GM21717 (cell line): ENCODE data around the gene JAKMIP3.
"Not testable (repeated sequence)": the region's sequence is repeated elsewhere in the genome, so short reads cannot be mapped to it uniquely, and the experiment has no call there.

Experiments used
- ATAC-seq: cut with Tn5 transposase; IDR thresholded peaks from one replicate; pipeline ENCODE4 v1.9.1; 2021; ENCODE audit warnings: mild to moderate bottlenecking, moderate library complexity; ENCODE audit not compliant: unreplicated experiment

JAKMIP3 gene

DNA sequence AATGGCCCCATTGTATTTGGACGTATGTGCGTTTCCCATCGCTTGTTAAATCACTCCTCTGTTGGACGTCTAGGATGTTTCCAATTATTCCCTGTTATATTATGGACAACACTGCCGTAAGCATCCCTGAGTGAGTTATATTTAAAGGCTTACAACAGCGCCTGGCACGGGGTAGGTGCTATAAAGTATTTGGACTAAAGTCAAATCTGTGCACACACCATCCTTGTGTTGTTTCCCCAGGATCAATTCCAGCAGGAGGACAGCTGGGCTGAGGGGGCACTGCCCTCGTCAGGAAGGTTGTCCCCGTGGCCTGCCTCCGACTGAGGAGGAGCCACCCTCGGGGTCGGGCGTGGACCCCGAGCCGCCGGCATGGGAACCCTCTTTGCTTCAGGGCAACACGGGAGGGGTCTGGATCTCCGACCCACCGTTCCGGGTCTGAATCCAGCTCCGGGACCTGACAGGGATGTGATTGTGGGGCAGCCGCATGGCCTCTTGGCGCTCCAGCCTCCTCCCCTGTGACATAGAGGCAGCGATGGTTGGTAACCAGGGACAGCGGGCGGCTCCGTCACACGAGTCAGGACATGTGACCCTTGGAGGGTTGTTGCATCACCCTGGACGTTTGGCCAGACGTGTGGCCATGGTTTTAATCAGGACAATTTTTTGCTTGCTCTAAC, 1.5 kb upstream of the JAKMIP3 start:
- ATAC-seq = no peak

- no peak for ATAC-seq
Measured at GRCh38 chr10:132064771-132065437, 842 bp upstream of the JAKMIP3 start.

GRCh38 chr10:132066186-132066585, 440 bp downstream of the JAKMIP3 start:
- no peak for ATAC-seq

- ATAC-seq = no peak
Measured at GRCh38 chr10:132066812-132067211, 1.1 kb downstream of the JAKMIP3 start.

DNA sequence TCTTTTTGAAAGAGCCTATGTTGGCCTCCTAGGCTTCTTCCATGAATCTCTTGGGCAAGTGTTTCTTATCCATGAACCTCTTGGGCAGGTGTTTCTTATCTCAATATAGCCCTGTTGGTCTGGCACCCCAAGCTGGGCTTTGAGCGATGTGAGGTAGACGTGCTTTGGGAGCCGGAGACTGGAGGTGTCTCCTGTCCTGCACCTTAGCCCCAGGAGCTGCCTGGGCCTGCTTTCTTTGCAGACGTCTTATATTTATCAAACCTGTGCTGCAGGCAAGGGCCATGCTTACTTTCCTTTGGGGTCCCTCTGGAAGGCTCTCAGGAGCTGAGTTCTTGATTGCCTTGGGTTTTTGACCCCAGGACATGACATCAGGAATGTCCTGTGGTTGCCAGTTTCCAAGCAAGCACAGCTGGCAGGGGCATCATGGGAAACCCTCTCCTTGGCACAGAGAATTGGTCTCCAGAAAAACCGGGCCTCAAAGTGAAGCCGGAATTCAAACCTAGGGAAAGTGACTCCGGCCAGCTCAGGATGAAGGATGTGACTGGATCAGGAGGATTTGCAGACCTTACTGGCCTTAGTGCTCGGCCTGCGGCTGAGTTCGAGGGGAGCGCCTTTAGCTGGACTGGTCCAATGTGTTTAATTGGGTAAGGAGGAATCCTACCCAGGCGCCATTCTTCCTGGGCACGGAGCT, 2.8 kb downstream of the JAKMIP3 start:
- ATAC-seq = no peak

GRCh38 chr10:132069122-132069848, 3.5 kb downstream of the JAKMIP3 start:
- no peak for ATAC-seq

DNA sequence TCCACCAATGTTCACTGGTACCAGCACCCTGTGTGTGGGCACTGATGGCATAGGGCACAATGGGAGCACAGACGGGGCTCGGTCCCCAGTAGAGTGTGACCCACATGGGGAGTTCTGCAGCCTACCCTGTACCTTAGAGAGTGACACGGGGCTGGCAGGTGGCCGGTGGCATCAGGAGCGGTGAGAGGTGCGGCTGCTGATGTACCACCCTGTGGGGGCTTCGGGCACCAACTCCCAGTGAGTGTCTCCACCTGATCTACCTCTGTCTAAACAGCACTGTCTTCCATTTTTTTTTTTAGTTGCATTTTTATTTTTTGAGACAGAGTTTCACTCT, 4.1 kb downstream of the JAKMIP3 start:
- ATAC-seq = no peak

DNA sequence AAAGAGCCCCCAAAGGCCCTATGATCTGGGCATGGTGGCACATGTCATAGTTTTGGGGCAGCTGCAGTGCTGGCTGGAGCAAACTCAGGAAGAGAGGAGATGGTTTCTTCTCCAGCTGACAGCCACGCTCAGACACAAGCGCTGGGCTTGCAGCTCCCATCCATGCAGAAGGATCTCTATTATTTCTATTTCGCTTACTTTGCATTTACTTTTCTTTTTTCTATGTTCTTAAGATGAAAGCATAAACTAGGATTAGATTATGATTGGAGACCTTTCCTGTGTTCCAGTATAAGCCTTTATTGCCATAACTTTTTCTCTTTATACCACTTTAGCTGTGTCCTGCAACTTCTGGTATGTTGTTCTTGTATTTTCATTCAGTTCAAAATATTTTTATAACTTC, 5.0 kb downstream of the JAKMIP3 start:
- ATAC-seq = no peak

- no peak for ATAC-seq
Measured at GRCh38 chr10:132071667-132072066, 5.9 kb downstream of the JAKMIP3 start.

DNA sequence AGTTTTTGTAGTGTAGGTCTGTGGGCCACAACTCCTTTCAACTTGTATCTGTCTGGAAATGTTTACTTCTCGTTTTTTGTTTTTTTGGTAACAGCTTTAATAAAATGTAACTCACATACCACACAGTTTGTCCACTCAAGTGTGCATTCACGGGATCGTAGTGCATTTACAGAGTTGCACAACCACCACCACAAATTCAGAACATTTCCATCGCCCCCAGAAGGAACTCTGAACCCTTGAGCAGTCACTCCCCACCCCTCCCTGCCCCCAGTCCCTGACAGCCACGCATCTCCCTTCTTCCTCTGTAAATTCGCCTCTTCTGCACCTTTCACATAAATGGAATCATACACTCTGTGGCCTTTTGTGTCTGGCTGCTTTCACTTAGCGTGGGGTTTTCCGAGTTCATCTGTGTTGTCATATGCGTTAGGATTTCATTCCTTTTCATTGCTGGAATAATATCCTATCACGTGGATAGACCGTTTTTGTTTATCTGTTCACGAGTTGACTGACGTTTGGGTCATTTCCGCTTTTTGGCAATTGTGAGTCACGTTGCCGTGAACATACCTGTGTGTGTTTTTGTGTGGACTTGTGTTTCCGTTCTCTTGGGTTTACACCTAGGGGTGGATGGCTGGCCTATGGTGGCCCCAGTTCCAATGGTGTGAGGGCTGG, 10.3 kb downstream of the JAKMIP3 start:
- no peak for ATAC-seq

DNA sequence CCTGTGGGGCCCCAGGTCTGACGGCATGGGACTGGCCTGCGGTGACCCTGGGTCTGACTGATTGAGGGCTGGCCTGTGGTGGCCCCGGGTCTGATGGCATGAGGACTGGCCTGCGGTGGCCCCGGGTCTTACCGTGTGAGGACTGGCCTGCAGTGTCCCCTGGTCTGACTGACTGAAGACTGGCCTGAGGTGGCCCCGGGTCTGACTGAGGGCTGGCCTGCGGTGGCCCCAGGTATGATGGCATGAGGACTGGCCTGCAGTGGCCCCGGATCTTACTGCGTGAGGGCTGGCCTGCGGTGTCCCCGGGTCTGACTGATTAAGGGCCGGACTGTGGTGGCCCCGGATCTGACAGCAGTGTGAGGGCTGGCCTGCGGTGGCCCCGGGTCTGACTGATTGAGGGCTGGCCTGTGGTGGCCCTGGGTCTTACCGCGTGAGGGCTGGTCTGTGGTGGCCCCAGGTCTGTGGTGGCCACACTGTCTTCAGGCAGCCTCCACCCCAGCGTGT, 10.9 kb downstream of the JAKMIP3 start:
- ATAC-seq = no peak

DNA sequence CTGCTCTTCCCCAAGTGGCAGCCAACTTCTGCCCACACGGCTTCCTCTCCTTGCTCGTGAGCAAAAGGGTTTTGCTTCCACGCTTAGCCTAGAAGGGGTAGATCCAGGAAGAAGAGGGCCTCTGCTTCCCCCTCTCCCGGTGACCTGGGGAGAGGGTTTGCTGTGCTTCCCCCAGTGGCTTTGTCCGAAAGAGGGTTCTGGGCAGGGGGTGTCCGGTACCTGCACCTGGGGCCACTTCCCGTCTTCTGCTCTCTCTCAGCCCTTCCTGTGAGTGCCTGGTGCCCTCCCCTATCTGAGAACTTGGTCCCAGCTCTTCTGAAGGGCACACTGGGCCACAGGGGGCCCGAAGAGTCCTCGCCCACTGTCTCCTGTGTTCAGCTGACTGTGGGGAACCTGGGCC, 11.3 kb downstream of the JAKMIP3 start:
- no peak for ATAC-seq

DNA sequence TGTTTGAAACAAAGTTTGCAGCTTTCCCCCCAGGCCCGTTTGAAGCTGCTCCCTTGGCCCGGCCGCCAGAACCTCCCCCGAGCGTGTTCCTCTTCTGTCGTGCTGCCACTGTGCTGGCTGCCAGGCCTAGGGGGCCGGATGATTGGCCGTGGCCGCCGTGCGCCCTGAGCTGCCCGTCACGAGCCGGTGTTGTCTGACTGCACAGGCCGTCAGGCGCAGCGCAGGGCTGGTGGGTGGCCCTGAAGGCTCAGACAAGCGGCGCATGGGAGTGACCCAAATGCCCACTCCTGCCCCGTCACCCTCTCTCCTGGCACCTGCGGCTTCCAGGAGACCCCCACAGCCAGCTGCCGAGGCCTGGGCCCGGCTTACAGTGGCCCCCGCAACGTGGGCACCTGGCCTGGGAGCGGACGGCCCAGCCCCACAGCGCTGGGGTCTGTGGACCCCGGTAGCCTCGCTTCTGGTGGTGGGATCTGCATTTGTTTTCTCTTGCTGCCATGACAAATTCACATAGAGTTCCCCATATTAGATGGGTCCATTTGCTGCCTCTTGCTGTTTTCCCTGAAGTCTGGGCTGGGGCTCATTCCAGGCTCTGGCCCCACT, 13.1 kb downstream of the JAKMIP3 start:
- no peak for ATAC-seq

- ATAC-seq = not testable (repeated sequence)
Measured at GRCh38 chr10:132084384-132084783, 18.6 kb downstream of the JAKMIP3 start.

GRCh38 chr10:132093236-132093635, 27.5 kb downstream of the JAKMIP3 start:
- ATAC-seq = not testable (repeated sequence)

GRCh38 chr10:132094581-132095234, 29.0 kb downstream of the JAKMIP3 start:
- ATAC-seq = no peak

GRCh38 chr10:132095403-132096113, 29.8 kb downstream of the JAKMIP3 start:
- no peak for ATAC-seq

GRCh38 chr10:132096223-132096622, 30.5 kb downstream of the JAKMIP3 start:
- no peak for ATAC-seq

DNA sequence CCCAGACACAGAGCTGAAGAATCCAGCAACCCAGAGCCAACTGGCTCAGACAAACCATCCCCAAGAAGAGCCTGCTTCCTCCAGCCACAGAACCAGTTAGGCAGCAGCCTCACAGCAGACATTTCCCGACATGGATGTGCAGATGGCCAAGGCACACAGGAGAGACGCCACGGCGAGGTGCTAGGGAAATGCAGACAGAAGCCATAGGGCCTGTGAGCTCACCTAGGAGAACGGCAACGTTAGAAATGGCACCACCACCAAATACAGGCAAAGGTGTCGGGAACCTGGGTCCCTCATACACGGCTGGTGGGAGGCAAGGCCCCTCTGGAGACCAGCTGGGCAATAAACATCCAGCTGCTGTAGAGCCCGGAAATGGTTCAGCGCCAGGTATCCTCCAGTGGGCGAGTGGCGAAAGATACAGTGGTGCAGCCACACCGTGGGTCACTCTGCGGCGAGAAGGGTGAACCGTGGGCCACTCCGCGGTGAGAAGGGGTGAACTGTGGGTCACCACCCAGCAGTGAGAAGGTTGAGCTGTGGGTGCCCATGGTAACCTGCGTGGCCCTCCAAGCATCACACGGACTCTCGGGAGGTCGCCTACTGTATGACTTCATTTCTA, 31.2 kb downstream of the JAKMIP3 start:
- ATAC-seq = no peak
